ENCODE results near the gene IMMT. TPM values are rescaled to one million over a fixed set of nuclear protein-coding genes. Genes with fewer than 3 reads are reported as not detected.

IMMT gene
- polyA plus RNA-seq, 1 donor from 2014 or later, result 45.9 TPM

DNA sequence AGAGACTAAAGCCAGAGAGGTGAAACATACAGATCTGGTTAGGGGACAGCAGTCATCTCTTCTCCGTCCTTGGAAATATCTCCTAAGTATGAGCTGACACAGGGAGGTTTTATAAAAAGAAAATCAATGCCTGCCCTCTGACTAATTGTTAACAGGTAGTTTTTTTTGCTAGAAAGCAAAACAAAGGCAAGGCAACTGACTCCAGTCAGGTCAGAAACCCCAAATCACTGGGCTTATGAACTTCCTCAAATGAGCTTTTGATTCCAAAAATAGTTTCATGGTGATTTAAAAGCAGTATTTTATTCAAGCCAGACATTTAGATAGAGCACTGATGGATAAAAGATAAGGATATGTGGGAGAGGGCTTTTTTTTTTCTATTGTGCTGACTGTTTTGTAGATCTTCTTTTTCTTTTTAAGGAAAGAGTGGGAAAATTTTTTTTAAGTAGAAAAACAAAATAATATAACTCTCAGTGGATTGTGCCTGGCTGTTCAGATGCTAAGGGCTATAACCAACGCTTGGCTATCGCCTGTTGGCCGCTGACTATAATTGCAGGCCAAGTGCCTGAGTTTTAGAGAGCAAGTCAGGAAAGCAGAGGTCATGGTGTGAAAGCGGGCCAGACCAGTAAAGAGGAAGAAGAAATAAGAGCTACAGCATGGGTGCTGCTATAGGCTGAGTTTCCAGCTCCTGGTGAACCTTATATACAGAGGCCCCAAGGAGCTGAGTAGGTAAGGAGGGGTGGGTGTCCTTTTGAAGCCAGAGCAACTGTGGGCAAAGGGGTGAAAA lies 48.9 kb upstream of the IMMT start:
- Histone ChIP-seq H2AFZ (ENCODE audit: low read depth, low read length) (no peak overlapping the region), H3K27ac (ENCODE audit: low read length) (no peak overlapping the region), H3K79me2 (replicated peaks; ENCODE audit: insufficient read depth, low read length) (no peaks in the 10 kb centered on the region), H3K9me3 (ENCODE audit: low read length) (no peaks in the 10 kb centered on the region), H3K36me3 (ENCODE audit: insufficient read depth, low read length) (peaks cover 9% of the 10 kb centered on the region), H3K9me2 (ENCODE audit: insufficient read depth, low read length) (no peaks in the 10 kb centered on the region), H3K4me3 (ENCODE audit: low read length) (no peak overlapping the region), H3K9ac (ENCODE audit: low read length) (no peak overlapping the region), H3K4me2 (ENCODE audit: low read length) (no peak overlapping the region), H3K27me3 (ENCODE audit: insufficient read depth, low read depth, low read length) (no peaks in the 10 kb centered on the region), H4K20me1 (ENCODE audit: insufficient read depth) (no peaks in the 10 kb centered on the region), H3F3A (ENCODE audit: insufficient read depth, low read length, poor library complexity, severe bottlenecking) (no peaks in the 10 kb centered on the region)
- TF ChIP-seq EZH2 (IDR thresholded peaks at IDR 0.05; ENCODE audit: borderline replicate concordance, insufficient read depth, low read length, poor library complexity, severe bottlenecking) (no peak), TAF1 (IDR thresholded peaks at IDR 0.05; ENCODE audit: low read depth) (no peak), CTCF (IDR thresholded peaks at IDR 0.05; ENCODE audit: poor library complexity, severe bottlenecking) (no peak), POLR2AphosphoS5 (IDR thresholded peaks at IDR 0.05) (no peak), MXI1 (conservative IDR thresholded peaks at IDR 0.05; ENCODE audit: poor library complexity, severe bottlenecking) (no peak), SMC3 (conservative IDR thresholded peaks at IDR 0.05; ENCODE audit: poor library complexity) (no peak), RAD21 (conservative IDR thresholded peaks at IDR 0.05) (no peak), EP300 (conservative IDR thresholded peaks at IDR 0.05; ENCODE audit: poor library complexity, severe bottlenecking) (no peak), REST (IDR thresholded peaks at IDR 0.05; ENCODE audit: borderline replicate concordance) (no peak)

- H3K9ac ChIP-seq (ENCODE audit: low read length), result no peak overlapping the region
Measured at GRCh38 chr2:86243272-86243671, 48.0 kb upstream of the IMMT start.

More at GRCh38 chr2:86243272-86243671, 48.0 kb upstream of the IMMT start:
- Histone ChIP-seq H2AFZ (ENCODE audit: low read depth, low read length) (no peak overlapping the region), H3K27ac (ENCODE audit: low read length) (no peak overlapping the region), H3K36me3 (ENCODE audit: insufficient read depth, low read length) (peaks cover 9% of the 10 kb centered on the region), H3K4me2 (ENCODE audit: low read length) (no peak overlapping the region), H3K4me3 (ENCODE audit: low read length) (no peak overlapping the region), H4K20me1 (ENCODE audit: insufficient read depth) (no peaks in the 10 kb centered on the region), H3K79me2 (replicated peaks; ENCODE audit: insufficient read depth, low read length) (no peaks in the 10 kb centered on the region), H3K27me3 (ENCODE audit: insufficient read depth, low read depth, low read length) (no peaks in the 10 kb centered on the region), H3K9me2 (ENCODE audit: insufficient read depth, low read length) (no peaks in the 10 kb centered on the region), H3F3A (ENCODE audit: insufficient read depth, low read length, poor library complexity, severe bottlenecking) (no peaks in the 10 kb centered on the region), H3K9me3 (ENCODE audit: low read length) (no peaks in the 10 kb centered on the region)
- TF ChIP-seq RAD21 (conservative IDR thresholded peaks at IDR 0.05), result no peak
- TF ChIP-seq MXI1 (conservative IDR thresholded peaks at IDR 0.05; ENCODE audit: poor library complexity, severe bottlenecking), result no peak
- TF ChIP-seq EZH2 (IDR thresholded peaks at IDR 0.05; ENCODE audit: borderline replicate concordance, insufficient read depth, low read length, poor library complexity, severe bottlenecking), result no peak
- no peak for TF ChIP-seq REST (IDR thresholded peaks at IDR 0.05; ENCODE audit: borderline replicate concordance)
- TF ChIP-seq POLR2AphosphoS5 (IDR thresholded peaks at IDR 0.05), result no peak
- no peak for TF ChIP-seq TAF1 (IDR thresholded peaks at IDR 0.05; ENCODE audit: low read depth)
- no peak for TF ChIP-seq SMC3 (conservative IDR thresholded peaks at IDR 0.05; ENCODE audit: poor library complexity)
- TF ChIP-seq CTCF (IDR thresholded peaks at IDR 0.05; ENCODE audit: poor library complexity, severe bottlenecking), result no peak
- TF ChIP-seq EP300 (conservative IDR thresholded peaks at IDR 0.05; ENCODE audit: poor library complexity, severe bottlenecking), result no peak

Data from neural cell (in vitro differentiated cells).